NT2/D1 (cell line): Measurements from ENCODE around the gene ZNF565.
A peak's percentile ranks its signal among the peaks of the same experiment; 100 is the strongest.

Experiments
- DNase-seq: peaks from one replicate; pipeline ENCODE4 v3.0.0-alpha.2; 2011; ENCODE audit warnings: low read depth, low spot score
- H3K27me3 ChIP-seq: 2 replicates; pipeline ENCODE4 v1.6.0; 2011; ENCODE audit warnings: mild to moderate bottlenecking; ENCODE audit not compliant: insufficient read length, insufficient read depth
- H3K36me3 ChIP-seq: 2 replicates; pipeline ENCODE4 v1.6.1; 2011; ENCODE audit warnings: mild to moderate bottlenecking, low read length, mixed read lengths; ENCODE audit not compliant: insufficient read depth, insufficient read length
- H3K4me1 ChIP-seq: 2 replicates; pipeline ENCODE4 v1.5.1; 2011; ENCODE audit not compliant: insufficient read depth, insufficient read length
- H3K4me3 ChIP-seq: 2 replicates; pipeline ENCODE4 v1.5.1; 2011; ENCODE audit warnings: low read depth; ENCODE audit not compliant: insufficient read length
- H3K9ac ChIP-seq: 2 replicates; pipeline ENCODE4 v1.6.0; 2011; ENCODE audit warnings: low read depth; ENCODE audit not compliant: insufficient read length
- H3K9me3 ChIP-seq: 2 replicates; pipeline ENCODE4 v1.5.1; 2011; ENCODE audit warnings: mild to moderate bottlenecking, low read length; ENCODE audit not compliant: insufficient read depth
- SUZ12 ChIP-seq: IDR thresholded peaks from 2 replicates; pipeline ENCODE4 v1.6.1; 2011; ENCODE audit not compliant: insufficient read length, insufficient read depth; ENCODE audit errors: extremely low read depth
- YY1 ChIP-seq: IDR thresholded peaks from 2 replicates; pipeline ENCODE4 v1.6.1; 2011; ENCODE audit not compliant: insufficient read length, insufficient read depth
- ZNF274 ChIP-seq: IDR thresholded peaks from 2 replicates; pipeline ENCODE4 v1.6.1; 2011; ENCODE audit warnings: mild to moderate bottlenecking, low read depth, low read length

The ZNF565 gene

DNA sequence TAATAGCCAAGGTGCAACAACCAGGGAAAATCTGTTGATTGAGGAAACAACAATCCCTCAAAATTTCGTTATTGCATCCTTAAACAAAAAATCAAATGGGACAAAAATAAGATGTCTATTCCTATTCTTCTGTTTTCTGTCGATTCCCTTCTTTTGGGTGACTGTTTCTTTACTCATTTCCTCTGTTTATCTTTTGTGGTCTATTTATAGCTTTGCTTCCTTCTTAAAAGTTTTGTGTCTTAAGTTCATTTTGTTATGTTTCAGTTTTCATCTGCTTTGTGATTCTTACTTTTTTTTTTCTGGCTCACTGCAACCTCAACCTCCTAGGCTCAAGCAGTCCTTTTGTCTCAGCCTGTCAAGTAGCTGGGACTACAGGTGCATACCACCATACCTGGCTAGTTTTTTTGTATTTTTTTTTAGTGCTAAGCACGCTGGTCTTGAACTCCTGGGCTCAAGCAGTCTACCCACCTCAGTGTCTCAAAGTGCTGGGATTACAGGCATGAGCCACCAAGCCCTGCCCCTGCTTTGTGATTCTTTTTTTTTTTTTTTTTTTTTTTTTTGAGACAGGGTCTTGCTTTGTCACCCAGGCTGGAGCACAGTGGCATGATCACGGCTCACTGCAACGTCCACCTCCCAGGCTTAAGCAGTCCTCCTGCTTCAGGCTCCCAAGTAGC, 10.9 kb upstream of the ZNF565 start:
- TF ChIP-seq ZNF274 = no peak
- H3K36me3 ChIP-seq = peaks cover 74% of the 10 kb centered on the region

DNA sequence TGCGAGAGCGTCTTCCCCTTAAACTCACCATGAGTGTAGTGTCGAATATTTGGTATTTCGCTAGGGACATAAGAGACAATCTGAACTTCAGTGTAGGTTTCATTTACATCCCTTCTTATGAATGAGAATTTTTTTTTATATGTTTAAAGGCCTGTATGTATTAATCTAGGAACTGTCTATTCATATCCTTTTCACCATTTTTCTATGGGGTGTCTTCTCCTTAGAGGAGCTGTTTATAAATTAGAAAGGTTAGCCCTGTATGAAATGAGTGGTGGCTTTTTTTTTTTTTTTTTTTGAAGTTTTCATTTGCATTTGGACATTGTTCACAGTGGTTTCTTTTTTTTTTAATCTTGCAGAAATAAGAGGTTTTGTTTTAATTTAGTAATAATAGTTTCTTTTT, 8.0 kb upstream of the ZNF565 start:
- Histone ChIP-seq H3K9ac (no peak overlapping the region), H3K27me3 (no peaks in the 10 kb centered on the region), H3K4me1 (peaks cover 2% of the 10 kb centered on the region), H3K9me3 (no peaks in the 10 kb centered on the region), H3K4me3 (no peak overlapping the region), H3K36me3 (peaks cover 66% of the 10 kb centered on the region)
- TF ChIP-seq ZNF274 (no peak), YY1 (no peak), SUZ12 (no peak)
- no peak for DNase-seq

More for the DNA sequence above, 10.9 kb upstream of the ZNF565 start:
- Histone ChIP-seq H3K4me1 (peaks cover 2% of the 10 kb centered on the region), H3K27me3 (no peaks in the 10 kb centered on the region), H3K4me3 (no peak overlapping the region), H3K9ac (no peak overlapping the region), H3K9me3 (no peaks in the 10 kb centered on the region)
- no peak for DNase-seq

DNA sequence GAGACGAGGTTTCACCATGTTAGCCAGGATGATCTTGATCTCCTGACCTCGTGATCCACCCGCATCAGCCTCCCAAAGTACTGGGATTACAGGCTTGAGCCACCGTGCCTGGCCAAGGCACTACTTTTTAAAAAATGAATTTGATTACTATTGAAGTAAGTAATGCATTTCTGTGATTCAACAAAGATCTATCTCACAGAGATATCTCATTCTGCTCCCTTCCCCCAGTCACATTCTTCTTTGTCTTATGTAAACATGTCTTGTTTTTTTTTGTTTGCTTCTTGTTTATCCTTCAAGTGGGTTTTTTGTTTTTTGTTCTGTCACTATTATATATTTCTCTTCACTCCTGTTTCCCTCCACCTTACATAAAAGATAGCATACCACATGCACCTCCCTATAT, 7.0 kb upstream of the ZNF565 start:
- Histone ChIP-seq H3K4me1 (peaks cover 2% of the 10 kb centered on the region), H3K4me3 (no peak overlapping the region), H3K9me3 (no peaks in the 10 kb centered on the region), H3K9ac (no peak overlapping the region), H3K36me3 (peaks cover 60% of the 10 kb centered on the region), H3K27me3 (no peaks in the 10 kb centered on the region)
- DNase-seq = no peak
- no peak for TF ChIP-seq SUZ12
- no peak for TF ChIP-seq ZNF274
- no peak for TF ChIP-seq YY1

DNA sequence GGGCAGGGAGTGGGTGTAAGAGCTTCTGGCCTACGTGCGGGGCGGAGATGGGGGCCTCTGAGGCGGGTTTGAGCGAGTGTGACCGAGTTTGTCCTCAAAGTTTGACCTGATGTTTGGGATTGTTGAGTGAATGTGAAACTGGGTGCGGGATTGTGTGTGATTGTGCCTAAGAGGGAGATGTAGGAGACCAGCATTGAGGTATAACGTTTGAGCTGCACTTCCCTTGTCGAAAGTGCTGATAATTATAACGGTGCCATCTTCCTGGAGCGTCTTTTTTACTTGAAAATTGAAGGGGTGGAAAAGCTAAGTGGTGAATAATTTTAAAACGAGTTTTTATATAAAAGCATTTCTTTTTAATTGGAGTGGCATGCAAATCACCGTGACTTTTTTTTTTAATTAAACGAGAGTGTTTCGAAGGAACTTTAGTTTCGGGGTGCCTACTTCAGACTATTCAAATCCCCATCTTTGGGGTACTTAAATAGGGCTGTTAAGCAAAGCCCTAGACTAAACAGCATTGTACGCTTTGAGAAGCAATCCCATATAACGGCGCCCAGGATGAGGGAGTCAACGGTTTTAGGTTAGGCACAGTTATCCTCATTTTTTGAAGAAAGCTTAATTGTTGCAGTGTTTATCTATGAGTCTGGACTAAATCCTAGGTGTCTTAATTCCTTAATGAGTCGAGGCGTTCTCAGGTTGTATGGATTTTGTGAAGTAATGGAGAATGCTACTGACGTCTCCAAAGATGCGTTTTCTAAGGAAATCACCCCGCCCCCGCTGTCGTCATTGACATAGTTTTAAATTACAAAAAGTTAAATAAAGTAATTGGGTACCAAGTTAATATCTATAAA, 1.0 kb upstream of the ZNF565 start:
- H3K36me3 ChIP-seq = peaks cover 16% of the 10 kb centered on the region
- peak overlapping the region; percentile 90 for H3K9ac ChIP-seq
- TF ChIP-seq SUZ12 = no peak
- TF ChIP-seq ZNF274 = no peak
- TF ChIP-seq YY1 = no peak
- no peak for DNase-seq
- peak overlapping the region; percentile 98 for H3K4me3 ChIP-seq
- no peaks in the 10 kb centered on the region for H3K9me3 ChIP-seq
- no peaks in the 10 kb centered on the region for H3K27me3 ChIP-seq
- H3K4me1 ChIP-seq = peaks cover 2% of the 10 kb centered on the region

DNA sequence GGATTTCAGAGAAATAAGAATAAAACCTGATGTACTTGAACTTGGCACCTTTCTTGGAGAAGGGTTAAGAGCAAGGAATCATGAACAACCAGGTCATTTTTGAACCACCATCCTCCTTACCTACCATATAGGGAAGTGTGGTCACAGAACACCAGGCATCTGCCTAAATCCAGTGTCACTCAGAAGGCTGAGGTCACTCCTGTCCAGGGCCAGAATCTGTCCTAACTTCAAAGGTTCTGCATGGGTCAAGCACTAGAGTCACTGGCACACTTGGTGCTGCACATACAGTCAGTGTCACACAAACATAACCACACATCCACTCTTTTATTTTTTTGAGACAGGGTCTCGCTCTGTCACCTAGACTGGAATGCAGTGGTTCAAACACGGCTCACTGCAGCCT, 1.6 kb downstream of the ZNF565 start:
- H3K36me3 ChIP-seq = peaks cover 2% of the 10 kb centered on the region
- H3K4me1 ChIP-seq = peaks cover 2% of the 10 kb centered on the region
- no peaks in the 10 kb centered on the region for H3K9me3 ChIP-seq
- H3K4me3 ChIP-seq = no peak overlapping the region
- no peak overlapping the region for H3K9ac ChIP-seq
- no peak for TF ChIP-seq SUZ12
- no peak for TF ChIP-seq YY1
- TF ChIP-seq ZNF274 = no peak
- DNase-seq = no peak
- no peaks in the 10 kb centered on the region for H3K27me3 ChIP-seq

DNA sequence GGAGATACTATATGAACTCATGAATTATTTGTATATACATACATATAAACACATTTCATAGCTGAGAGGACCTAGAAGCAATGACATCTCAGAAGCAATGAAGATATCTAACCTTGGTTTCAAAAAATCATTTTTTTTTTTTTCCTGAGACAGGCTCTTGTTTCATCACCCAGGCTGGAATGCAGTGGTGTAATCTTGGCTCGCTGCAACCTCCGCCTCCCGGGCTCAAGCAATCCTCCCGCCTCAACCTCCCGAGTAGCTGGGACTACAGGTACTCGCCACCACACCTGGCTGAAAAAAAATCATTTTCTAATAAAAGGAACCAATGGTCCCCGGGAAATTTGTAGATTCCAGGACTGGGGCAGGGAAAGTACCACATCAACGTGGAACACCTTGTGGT, 4.0 kb downstream of the ZNF565 start:
- TF ChIP-seq ZNF274 = no peak
- no peak for TF ChIP-seq SUZ12
- no peak for TF ChIP-seq YY1
- H3K36me3 ChIP-seq = no peaks in the 10 kb centered on the region
- H3K9ac ChIP-seq = no peak overlapping the region

DNA sequence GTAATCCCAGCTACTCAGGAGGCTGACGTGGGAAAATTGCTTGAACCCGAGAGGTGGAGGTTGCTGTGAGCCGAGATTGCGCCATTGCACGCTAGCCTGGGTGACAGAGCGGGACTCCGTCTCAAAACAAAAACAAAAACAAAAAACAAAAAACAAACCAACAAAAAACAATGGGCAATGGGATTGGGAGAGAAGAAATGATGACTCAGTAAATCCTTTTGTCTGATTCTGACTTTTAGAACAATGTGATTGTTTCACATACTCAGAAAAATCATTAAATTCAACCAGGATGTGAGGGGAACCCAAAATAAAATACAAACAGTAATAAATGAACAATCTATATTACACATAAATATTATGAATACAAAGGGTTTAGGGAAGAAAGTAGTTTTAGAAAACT, 5.1 kb downstream of the ZNF565 start:
- no peaks in the 10 kb centered on the region for H3K36me3 ChIP-seq
- peaks cover 2% of the 10 kb centered on the region for H3K4me1 ChIP-seq
- no peak overlapping the region for H3K9ac ChIP-seq
- TF ChIP-seq SUZ12 (no peak), ZNF274 (no peak), YY1 (no peak)
- H3K9me3 ChIP-seq = no peaks in the 10 kb centered on the region
- H3K4me3 ChIP-seq = no peak overlapping the region
- H3K27me3 ChIP-seq = no peaks in the 10 kb centered on the region
- DNase-seq = no peak

More for the DNA sequence above, 4.0 kb downstream of the ZNF565 start:
- H3K27me3 ChIP-seq = no peaks in the 10 kb centered on the region
- H3K4me1 ChIP-seq = peaks cover 2% of the 10 kb centered on the region
- H3K4me3 ChIP-seq = no peak overlapping the region
- DNase-seq = no peak
- no peaks in the 10 kb centered on the region for H3K9me3 ChIP-seq
